GM10248 (cell line): Measurements from ENCODE around the gene NAP1L1.

Experiments used
- CTCF ChIA-PET: fragments of 300-600 bp; sonication (Branson Sonifier 250); formaldehyde crosslinking; extraction: SDS; loops from one replicate; lab custom pipeline; 2021; ENCODE audit warnings: antibody characterized with exemption; lab: Yijun Ruan, JAX
- POLR2A ChIA-PET: fragments of 350-650 bp; sonication (Branson Sonifier 250); formaldehyde crosslinking; extraction: SDS; loops from one replicate; lab custom pipeline; 2020; ENCODE audit warnings: antibody characterized with exemption; lab: Yijun Ruan, JAX
- DNase-seq: peaks from one replicate; pipeline ENCODE4 v3.0.0; 2012; ENCODE audit errors: extremely low spot score
- CTCF ChIP-seq: IDR thresholded peaks from 2 replicates; pipeline ENCODE4 v1.5.1; 2012; ENCODE audit warnings: mild to moderate bottlenecking, low read depth; ENCODE audit errors: extremely low read depth, missing control alignments, control extremely low read depth

Gene NAP1L1

GRCh38 chr12:76028571-76029277 lies 55.8 kb downstream of the NAP1L1 start:
- no peak for DNase-seq
- TF ChIP-seq CTCF: no peak
- ChIA-PET POLR2A (no interaction called here), CTCF (interaction anchor here (2.5 to 5.9 kb wide), 2 partner anchors 9 to 502 kb away, joined by 10 to 48 read pairs; no protein-coding TSS in a partner anchor)

DNA sequence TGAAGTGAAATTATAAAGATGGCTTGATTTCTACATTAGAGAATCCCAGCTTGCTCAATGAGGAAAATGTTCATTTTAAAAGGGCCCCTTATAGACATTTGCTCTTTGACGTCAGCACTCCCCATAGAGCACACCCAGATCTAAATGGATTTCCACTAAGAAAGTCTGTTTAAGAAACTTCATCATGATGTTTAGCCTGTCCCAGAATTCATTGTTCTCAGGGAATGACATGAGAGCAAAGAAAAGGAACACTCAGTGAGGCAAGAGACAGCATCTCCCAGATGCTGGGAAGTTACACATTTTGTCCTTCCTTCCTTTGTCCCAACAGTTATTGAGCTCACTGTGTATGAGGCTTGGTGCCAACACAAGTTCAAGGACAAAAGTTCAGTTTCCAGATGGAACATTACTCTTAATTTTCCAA lies 57.8 kb downstream of the NAP1L1 start:
- no peak for TF ChIP-seq CTCF
- CTCF ChIA-PET: interaction anchor here (2.5 kb wide), 1 partner anchor 11 kb away, joined by 10 read pairs; no protein-coding TSS in a partner anchor
- DNase-seq: no peak
- POLR2A ChIA-PET: no interaction called here

DNA sequence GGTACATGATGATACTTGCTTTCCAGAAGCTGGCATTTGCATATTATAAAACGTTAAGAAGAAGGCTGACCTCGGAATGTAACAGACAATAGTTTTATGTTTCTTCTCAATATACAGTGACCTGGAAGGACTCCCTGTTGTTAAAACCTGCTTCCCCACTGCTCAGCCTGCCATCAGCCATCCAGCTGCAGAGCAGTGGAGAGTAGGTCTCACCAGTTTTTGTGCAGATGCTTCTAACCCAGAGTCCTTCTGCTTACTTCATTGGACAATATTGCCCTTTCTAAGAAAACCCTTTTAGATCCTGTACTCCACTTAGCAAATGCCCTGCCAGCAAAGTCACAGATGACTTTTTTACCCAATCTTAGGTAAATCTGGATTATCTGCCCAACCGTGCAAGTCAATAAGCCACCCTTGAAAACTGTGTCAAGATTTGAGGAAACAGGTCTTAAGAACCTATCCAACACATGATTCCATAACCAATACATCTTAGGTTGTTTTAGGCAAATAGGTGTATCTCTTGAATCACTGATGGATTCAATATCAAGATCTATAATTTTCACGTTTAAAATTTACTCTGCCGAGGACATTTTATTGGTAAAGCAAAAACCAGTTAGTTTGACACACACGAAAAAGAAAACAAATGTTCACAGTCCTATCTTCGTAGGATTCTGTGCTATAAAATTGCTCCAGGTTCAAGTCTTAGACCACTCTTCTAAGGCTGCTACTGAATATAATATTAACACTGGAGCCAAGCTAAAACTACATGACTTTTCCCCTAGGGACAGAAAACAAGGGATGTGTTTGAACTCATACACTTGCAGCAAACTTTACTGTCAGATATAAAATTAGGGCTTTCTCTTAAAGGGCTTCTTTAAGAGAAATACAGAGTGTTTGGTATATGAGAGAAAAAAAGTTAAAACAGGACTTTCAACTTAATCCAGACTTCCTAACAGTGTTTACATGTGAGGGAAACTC lies 58.6 kb downstream of the NAP1L1 start:
- ChIA-PET CTCF (interaction anchor here (0.9 to 2.4 kb wide), 3 partner anchors 20 to 499 kb away, joined by 3 to 8 read pairs (median 5); no protein-coding TSS in a partner anchor), POLR2A (no interaction called here)
- no peak for TF ChIP-seq CTCF
- no peak for DNase-seq

GRCh38 chr12:76024942-76025600 lies 59.4 kb downstream of the NAP1L1 start:
- TF ChIP-seq CTCF: no peak
- no peak for DNase-seq
- ChIA-PET POLR2A (no interaction called here), CTCF (interaction anchor here (0.9 to 2.4 kb wide), 3 partner anchors 19 to 498 kb away, joined by 3 to 8 read pairs (median 5); no protein-coding TSS in a partner anchor)

GRCh38 chr12:76024102-76024781 lies 60.2 kb downstream of the NAP1L1 start:
- ChIA-PET POLR2A (no interaction called here), CTCF (interaction anchor here (1.2 to 2.4 kb wide), 4 partner anchors 13 to 497 kb away, joined by 3 to 8 read pairs (median 5); no protein-coding TSS in a partner anchor)
- TF ChIP-seq CTCF: no peak
- DNase-seq: no peak
